GM19397 (cell line): ENCODE data around the gene CMTM6.
"Not testable (repeated sequence)": the region's sequence is repeated elsewhere in the genome, so short reads cannot be mapped to it uniquely, and the experiment has no call there.

Source experiments
- ATAC-seq: cut with Tn5 transposase; IDR thresholded peaks from one replicate; pipeline ENCODE4 v1.9.1; 2021; ENCODE audit warnings: mild to moderate bottlenecking, moderate library complexity; ENCODE audit not compliant: unreplicated experiment

CMTM6 gene

GRCh38 chr3:32502118-32502945, at the start of gene CMTM6:
TSS of gene CMTM6 (minus strand) at chr3:32502852. CDS start at chr3:32502745, 107 bp downstream.
- ATAC-seq, result peak; percentile 91

GRCh38 chr3:32552013-32552412, 49.4 kb upstream of the CMTM6 start:
- ATAC-seq, result no peak

- no peak for ATAC-seq
Observed at GRCh38 chr3:32551496-32551895, 48.8 kb upstream of the CMTM6 start.

- ATAC-seq, result no peak
Observed at GRCh38 chr3:32551087-32551486, 48.4 kb upstream of the CMTM6 start.

- ATAC-seq, result no peak
Observed at GRCh38 chr3:32545305-32545704, 42.7 kb upstream of the CMTM6 start.

- no peak for ATAC-seq
Observed at GRCh38 chr3:32544894-32545293, 42.2 kb upstream of the CMTM6 start.

GRCh38 chr3:32542807-32543206, 40.2 kb upstream of the CMTM6 start:
- ATAC-seq, result no peak

GRCh38 chr3:32540899-32541298, 38.2 kb upstream of the CMTM6 start:
- no peak for ATAC-seq

GRCh38 chr3:32532434-32532833, 29.8 kb upstream of the CMTM6 start:
- ATAC-seq, result no peak

GRCh38 chr3:32531010-32531647, 28.5 kb upstream of the CMTM6 start:
- ATAC-seq, result no peak

- no peak for ATAC-seq
Observed at GRCh38 chr3:32525720-32526119, 23.1 kb upstream of the CMTM6 start.

- no peak for ATAC-seq
Observed at GRCh38 chr3:32522682-32523081, 20.0 kb upstream of the CMTM6 start.

- not testable (repeated sequence) for ATAC-seq
Observed at GRCh38 chr3:32518921-32519320, 16.3 kb upstream of the CMTM6 start.

GRCh38 chr3:32516751-32517150, 14.1 kb upstream of the CMTM6 start:
- not testable (repeated sequence) for ATAC-seq

- ATAC-seq, result no peak
Observed at GRCh38 chr3:32511005-32511404, 8.4 kb upstream of the CMTM6 start.

GRCh38 chr3:32510075-32510724, 7.5 kb upstream of the CMTM6 start:
- ATAC-seq, result peak; percentile 64

GRCh38 chr3:32508711-32509110, 6.1 kb upstream of the CMTM6 start:
- no peak for ATAC-seq

GRCh38 chr3:32506466-32506865, 3.8 kb upstream of the CMTM6 start:
- no peak for ATAC-seq

GRCh38 chr3:32502946-32503286, 264 bp upstream of the CMTM6 start:
- no peak for ATAC-seq

- no peak for ATAC-seq
Observed at GRCh38 chr3:32501783-32502117, 902 bp downstream of the CMTM6 start.

GRCh38 chr3:32500880-32501782, 1.5 kb downstream of the CMTM6 start:
- ATAC-seq, result no peak
